NCI-H2171 treated with DMSO at 0.1 percent for 48 hours (cell line): ENCODE measurements around the gene TM7SF2.
A peak's percentile ranks its signal among the peaks of the same experiment; 100 is the strongest.
"Not testable (repeated sequence)": the region's sequence is repeated elsewhere in the genome, so short reads cannot be mapped to it uniquely, and the experiment has no call there.

Experiments
- DNase-seq: peaks from one replicate; lab custom pipeline; 2025; lab: John Stamatoyannopoulos, UW

TM7SF2 gene

DNA sequence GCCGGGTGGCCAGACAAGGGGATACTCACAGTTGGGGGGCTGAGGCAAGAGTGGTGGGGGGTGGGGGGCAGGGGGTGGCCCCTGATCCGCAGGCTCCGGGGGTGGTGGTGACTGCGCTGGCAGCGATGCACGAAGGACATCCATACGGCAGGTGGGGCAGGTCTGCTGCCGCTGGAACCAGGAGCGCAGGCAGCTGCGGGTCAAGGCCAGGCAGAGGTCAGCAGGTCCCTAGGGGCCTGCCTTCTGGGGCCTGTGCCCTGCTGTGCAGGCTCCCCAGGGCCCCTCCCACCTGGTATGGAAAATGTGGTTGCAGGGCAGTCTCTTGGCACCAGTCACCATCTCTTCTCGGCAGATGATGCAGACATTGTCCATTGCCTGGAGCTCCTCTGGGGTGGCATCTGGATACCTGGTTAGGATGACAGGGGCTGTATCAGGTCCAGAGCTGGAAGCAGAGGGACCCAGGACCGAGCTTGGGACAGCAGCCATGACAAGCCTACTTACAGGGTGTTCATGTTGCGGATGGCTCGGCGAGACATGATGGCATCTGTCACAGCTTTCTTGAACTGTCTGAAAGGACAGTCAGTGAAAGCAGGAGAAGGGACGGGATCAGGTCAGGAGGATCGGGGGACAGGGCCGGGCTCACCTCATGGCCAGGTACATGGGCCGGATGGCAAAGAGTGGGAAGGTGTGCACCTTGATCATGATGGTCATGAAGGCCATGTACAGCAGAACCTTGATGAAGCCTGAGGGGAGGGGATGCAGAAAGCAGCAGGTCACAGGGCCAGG lies 19.2 kb downstream of the TM7SF2 start:
- no peak for DNase-seq

- no peak for DNase-seq
These were observed 19.7 kb downstream of the TM7SF2 start for GRCh38 chr11:65131417-65131776.

GRCh38 chr11:65131895-65132237 lies 20.2 kb downstream of the TM7SF2 start:
- DNase-seq = no peak

- no peak for DNase-seq
These were observed 20.7 kb downstream of the TM7SF2 start for GRCh38 chr11:65132238-65132987.

DNA sequence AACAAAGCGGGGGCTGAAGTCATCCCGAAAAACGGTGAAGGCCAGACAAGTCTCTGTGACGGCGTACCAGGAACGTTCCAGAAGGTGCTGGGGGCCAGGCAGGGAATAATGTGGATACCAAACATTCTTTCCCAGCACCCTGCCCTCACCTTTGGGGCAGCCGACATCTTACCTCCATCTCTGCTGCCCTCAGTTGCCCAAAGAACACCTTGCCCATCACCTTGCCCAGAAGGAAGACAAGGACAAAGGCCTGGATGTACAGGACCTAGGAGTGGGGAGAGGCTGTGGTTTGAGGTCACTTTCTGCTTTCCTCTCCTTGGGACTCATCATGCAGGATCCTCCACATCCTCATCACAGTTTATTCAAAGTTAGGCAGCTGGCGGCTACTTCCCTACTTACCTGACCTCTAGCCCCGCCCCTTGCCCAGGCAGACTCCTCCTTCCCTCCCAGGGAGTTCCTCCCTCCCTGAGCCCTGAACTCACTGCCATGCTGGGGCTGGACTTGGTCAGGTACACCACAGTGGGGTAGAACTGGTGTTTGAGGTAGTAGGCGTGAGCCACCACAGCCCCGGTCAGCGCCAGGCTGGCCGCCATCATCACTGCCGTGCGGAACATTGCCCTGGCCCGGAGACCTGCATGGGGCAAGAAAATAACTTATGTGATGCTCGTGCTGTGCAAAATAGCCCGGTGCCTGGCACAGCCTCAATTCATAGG lies 21.5 kb downstream of the TM7SF2 start:
- DNase-seq = no peak

- DNase-seq = no peak
These were observed 22.1 kb downstream of the TM7SF2 start for GRCh38 chr11:65133724-65134123.

DNA sequence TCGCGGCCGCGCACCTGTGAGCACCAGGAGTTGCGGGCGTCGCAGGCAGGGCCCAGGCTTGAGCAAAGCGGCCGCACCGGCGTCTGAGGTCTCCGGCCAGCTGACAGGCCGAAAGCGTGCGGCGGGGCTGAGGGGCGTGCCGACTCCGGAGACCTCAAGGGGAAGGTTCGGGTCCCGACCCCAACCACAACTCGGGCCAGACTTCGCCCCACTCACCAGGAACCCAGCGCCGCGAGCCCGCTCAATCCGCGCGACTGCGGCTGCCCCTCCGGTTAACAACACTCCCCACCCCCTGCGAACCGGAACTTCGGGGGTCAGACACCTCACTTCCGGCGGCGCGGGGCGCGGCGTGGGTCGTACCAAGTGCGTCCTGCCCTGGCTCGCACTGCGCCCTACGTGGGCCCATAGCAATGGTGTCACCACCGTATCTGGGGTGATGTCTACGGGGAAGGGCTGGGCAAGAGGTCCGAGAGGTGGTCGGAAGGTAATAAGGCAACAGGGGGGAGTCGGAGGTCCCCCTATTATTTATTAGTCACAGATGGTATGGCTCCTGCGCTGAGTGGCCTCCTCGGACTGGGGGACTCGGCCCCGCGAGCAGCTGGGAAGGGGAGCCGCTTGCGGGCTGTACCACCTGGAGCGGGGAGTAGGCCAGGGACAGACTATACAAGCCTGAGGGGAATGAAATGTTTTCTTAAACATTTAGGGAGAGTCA lies 22.7 kb downstream of the TM7SF2 start, which contains the start of gene SYVN1:
Gene SYVN1, minus strand, starts transcription at position 280 of the 712 bp plus-strand sequence. CDS start 918 bp downstream, outside the sequence.
- DNase-seq = peak; percentile 92

DNA sequence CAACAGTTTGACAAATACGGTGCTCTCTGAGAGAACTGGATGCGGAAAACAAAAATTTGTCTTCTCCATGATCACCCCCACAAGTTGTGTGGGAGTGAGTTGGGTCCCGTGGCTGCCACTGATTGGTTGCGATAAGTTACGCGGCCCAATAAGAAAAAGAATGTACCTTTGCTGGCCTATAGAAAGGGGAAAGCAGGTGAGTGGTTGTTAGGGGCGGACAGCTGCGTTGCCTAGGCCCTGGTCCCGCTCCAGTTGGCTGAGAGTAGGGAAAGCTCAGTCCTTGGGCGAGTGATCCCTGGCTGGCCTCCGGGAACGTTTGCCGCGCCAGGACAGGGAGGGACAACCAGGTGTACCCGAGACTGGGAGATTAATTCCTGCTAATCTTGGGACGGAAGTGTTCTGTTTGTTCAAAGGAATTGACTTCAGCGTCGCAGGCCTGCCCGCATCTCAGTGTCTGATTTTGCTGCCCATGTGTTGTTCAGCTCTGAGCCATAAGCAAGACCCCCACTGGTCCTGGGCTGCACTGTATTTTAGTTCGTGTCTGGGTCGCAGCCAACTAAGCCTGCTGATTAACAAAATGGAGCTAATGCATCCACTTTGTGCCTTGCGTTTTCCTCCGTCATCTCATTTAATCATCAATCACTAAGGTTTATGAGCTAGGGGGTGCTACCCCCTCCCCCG lies 23.4 kb downstream of the TM7SF2 start:
- peak; percentile 97 for DNase-seq

GRCh38 chr11:65135633-65136145 lies 24.0 kb downstream of the TM7SF2 start:
- no peak for DNase-seq

DNA sequence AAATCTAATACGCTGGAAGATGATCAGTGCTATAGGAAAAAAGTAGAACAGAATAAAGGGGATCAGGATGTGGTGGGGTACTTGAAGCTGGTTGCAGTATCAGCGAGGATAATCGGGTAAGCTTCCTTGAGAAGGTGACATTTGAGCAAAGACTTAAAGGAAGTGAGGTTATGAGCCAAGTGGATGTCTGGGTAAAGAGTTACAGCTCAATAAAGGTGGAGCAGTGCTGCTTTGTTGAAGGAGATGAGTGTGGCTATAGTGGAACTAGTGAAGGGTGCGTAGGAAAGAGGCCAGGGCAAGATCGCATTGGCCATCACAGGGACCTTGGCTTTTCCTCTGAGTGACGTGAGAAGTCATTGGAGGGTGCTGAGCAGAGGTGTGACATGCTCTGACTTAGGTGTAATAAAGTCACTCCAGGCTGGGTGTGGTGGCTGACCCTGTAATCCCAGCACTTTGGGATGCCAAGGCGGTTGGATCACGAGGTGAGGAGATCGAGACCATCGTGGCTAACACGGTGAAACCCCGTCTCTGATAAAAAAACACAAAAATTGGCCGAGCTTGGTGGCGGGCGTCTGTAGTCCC lies 24.9 kb downstream of the TM7SF2 start:
- no peak for DNase-seq

- DNase-seq = no peak
These were observed 30.3 kb downstream of the TM7SF2 start for GRCh38 chr11:65141896-65142494.

GRCh38 chr11:65147352-65148075 lies 35.8 kb downstream of the TM7SF2 start:
- no peak for DNase-seq

GRCh38 chr11:65148657-65149056 lies 37.0 kb downstream of the TM7SF2 start:
- DNase-seq = peak; percentile 80

DNA sequence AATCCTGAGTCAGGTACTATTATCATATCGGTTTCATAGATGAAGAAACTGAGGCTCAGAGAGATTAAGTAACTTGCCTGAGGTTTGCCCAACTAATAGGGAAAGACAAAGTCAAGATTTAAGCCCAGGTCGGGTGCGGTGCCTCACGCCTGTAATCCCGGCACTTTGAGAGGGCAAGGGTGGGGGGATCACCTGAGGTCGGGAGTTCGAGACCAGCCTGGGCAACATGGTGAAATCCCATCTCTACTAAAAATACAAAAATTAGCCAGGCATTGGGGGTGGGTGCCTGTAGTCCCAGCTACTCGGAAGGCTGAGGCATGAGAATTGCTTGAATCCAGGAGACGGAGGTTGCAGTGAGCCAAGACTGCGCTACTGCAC lies 38.4 kb downstream of the TM7SF2 start:
- not testable (repeated sequence) for DNase-seq

GRCh38 chr11:65150509-65151299 lies 39.0 kb downstream of the TM7SF2 start:
- DNase-seq = peak; percentile 78

DNA sequence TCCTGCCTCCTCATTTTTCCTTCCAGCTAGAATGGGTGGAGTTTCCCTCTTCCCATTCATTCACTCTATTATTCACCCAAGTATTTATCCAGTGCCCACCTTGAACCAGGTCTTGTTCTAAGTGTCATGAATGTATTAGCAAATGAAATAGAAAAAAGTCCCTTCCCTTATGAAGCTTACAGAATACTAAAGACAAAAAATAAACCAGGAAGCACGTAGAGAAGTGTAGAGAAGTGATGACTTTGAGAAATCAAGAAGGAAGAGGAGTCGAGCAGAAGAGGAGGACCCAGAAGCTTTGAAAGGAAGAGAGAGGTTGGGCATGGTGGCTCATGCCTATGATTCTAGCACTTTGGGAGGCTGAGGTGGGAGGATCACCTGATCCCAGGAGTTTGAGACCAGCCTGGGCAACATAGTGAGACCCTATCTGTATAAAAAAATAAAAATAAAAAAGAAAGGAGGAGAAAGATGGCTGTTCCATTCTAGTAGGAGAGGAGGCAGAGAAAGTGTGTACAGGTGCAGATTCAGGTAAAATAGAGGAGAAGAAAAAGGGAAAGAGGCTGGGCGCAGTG lies 39.7 kb downstream of the TM7SF2 start:
- no peak for DNase-seq

DNA sequence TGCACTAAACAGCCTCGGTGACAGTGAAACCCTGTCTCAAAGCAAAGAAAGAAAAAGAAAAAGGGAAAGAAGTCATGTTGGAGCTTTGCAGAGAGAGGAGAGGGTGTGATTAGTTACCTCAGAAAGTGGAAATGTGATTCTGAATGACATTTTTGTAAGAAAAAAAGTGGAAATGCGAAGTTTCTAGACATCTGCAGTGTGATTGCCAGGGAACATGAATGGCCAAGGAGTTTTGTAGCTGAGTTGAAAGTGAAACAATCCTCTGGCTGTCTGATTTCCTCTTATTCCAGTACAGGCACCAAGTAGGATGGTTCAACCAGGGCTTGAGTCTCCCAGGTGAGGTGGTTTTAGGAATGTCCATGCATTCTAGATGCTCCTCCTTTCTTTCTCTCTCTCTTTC lies 40.5 kb downstream of the TM7SF2 start:
- DNase-seq = no peak

DNA sequence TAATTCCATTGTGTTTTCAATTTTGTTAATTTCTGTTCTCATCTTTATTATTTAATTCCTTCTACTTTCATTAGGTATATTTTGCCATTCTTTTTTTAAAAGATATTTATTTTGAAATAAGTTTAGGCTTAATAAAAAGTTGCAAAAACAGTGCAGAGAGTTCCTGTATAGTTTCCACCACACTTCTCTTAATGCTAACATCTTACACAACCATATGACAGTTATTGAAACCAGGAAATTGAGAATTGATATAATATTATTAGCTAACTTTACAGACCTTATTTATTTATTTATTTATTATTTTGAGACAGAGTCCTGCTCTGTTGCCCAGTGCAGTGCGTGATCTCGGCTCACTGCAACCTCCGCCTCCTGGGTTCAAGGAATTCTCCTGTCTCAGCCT lies 44.6 kb downstream of the TM7SF2 start:
- no peak for DNase-seq

- no peak for DNase-seq
These were observed 45.3 kb downstream of the TM7SF2 start for GRCh38 chr11:65156926-65157325.
